ENCODE results near the gene SPON1. TPM values are rescaled to one million over a fixed set of nuclear protein-coding genes. Genes with fewer than 3 reads are reported as not detected.

The SPON1 gene
- total RNA-seq, 1 experiment from 2014 or later = 0.20 TPM

DNA sequence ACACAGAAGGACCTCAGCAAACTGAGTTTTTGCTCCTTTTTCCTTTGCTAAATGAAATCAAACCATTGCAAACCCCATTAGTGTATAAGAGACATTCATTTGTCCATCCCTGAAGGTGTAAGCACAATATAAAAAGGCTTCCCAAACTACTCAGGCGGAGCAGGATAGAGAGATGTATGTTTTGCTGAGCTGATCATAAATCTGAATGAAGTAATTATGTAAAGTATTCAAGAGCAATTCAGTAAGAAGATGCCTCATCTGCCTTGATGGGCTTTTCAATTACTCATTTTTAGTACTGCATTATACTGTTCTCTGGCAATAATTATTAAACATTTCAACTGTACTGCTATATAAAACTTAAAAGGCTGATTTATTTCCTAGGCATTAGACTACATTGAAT, 65.0 kb downstream of the SPON1 start:
- H3K79me1 ChIP-seq (ENCODE audit: insufficient read depth, low read depth, low read length, poor library complexity, severe bottlenecking) = no peaks in the 10 kb centered on the region

More for the DNA sequence above, 65.0 kb downstream of the SPON1 start:
- H3K27ac Mint-ChIP-seq = no peak overlapping the region
- Histone ChIP-seq H4K91ac (ENCODE audit: insufficient read length, low read depth, low read length) (no peak overlapping the region), H2AK5ac (ENCODE audit: insufficient read length, low read length) (no peak overlapping the region), H2AFZ (ENCODE audit: low read length) (no peak overlapping the region), H2BK120ac (ENCODE audit: low read depth, low read length, poor library complexity, severe bottlenecking) (no peak overlapping the region), H3K14ac (ENCODE audit: insufficient read depth, low read length) (no peak overlapping the region), H2BK15ac (ENCODE audit: low read depth, low read length) (no peak overlapping the region), H3K4me1 (ENCODE audit: insufficient read depth, low read length) (no peaks in the 10 kb centered on the region), H3T11ph (ENCODE audit: low read length) (no peak overlapping the region), H3K23ac (ENCODE audit: insufficient read length, low read depth, low read length) (no peak overlapping the region), H2BK12ac (ENCODE audit: insufficient read length, low read depth, low read length) (no peak overlapping the region), H3K9me3 (ENCODE audit: control insufficient read depth, low read depth, low read length) (no peaks in the 10 kb centered on the region), H3K56ac (ENCODE audit: insufficient read length, low read depth, low read length) (no peak overlapping the region), H3K4me2 (ENCODE audit: insufficient read depth, insufficient read length, low read length) (no peak overlapping the region), H3K9ac (ENCODE audit: extremely low read depth, insufficient read length, low read length) (no peak overlapping the region), H3K79me2 (ENCODE audit: insufficient read depth, low read length) (no peaks in the 10 kb centered on the region), H4K20me1 (ENCODE audit: control insufficient read depth, insufficient read depth, insufficient read length) (no peaks in the 10 kb centered on the region), H2BK20ac (ENCODE audit: low read depth, low read length, poor library complexity, severe bottlenecking) (no peak overlapping the region), H3K27me3 (ENCODE audit: insufficient read depth, low read length) (no peaks in the 10 kb centered on the region), H4K5ac (ENCODE audit: insufficient read length, low read depth, low read length) (no peak overlapping the region), H4K8ac (replicated peaks; ENCODE audit: insufficient read length, low read depth, low read length) (no peak overlapping the region), H3K27ac (ENCODE audit: insufficient read length, low read depth, low read length) (no peak overlapping the region), H3K18ac (ENCODE audit: insufficient read length, low read depth, low read length) (no peak overlapping the region), H3K23me2 (ENCODE audit: insufficient read length, low read depth, low read length, poor library complexity, severe bottlenecking) (no peaks in the 10 kb centered on the region), H3K4ac (ENCODE audit: low read depth, low read length) (no peak overlapping the region), H2BK5ac (ENCODE audit: insufficient read length, low read length) (no peak overlapping the region)
- DNase-seq = no peak
- H3K4me1 Mint-ChIP-seq = peaks cover 11 to 19% of the 10 kb centered on the region in 2 experiments; a peak in 3 of 4 replicates
- H3K27me3 Mint-ChIP-seq (ENCODE audit: low read depth) = peaks cover 41% of the 10 kb centered on the region
- H3K36me3 Mint-ChIP-seq (ENCODE audit: insufficient read depth in 1 of 3, low read depth in 3 of 3) = no peaks in the 10 kb centered on the region
- TF ChIP-seq, protein P1, sequence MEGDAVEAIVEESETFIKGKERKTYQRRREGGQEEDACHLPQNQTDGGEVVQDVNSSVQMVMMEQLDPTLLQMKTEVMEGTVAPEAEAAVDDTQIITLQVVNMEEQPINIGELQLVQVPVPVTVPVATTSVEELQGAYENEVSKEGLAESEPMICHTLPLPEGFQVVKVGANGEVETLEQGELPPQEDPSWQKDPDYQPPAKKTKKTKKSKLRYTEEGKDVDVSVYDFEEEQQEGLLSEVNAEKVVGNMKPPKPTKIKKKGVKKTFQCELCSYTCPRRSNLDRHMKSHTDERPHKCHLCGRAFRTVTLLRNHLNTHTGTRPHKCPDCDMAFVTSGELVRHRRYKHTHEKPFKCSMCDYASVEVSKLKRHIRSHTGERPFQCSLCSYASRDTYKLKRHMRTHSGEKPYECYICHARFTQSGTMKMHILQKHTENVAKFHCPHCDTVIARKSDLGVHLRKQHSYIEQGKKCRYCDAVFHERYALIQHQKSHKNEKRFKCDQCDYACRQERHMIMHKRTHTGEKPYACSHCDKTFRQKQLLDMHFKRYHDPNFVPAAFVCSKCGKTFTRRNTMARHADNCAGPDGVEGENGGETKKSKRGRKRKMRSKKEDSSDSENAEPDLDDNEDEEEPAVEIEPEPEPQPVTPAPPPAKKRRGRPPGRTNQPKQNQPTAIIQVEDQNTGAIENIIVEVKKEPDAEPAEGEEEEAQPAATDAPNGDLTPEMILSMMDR (conservative IDR thresholded peaks at IDR 0.05) = no peak
- no CpG with 5 or more reads among the region's 1 CpG for WGBS (ENCODE audit: extremely low coverage, insufficient read length, low lambda C conversion rate)
- H3K9me3 Mint-ChIP-seq = no peaks in the 10 kb centered on the region
- no peak overlapping the region for H3K4me3 Mint-ChIP-seq

Data from H9 (cell line).